B cell (primary cell): Measurements from ENCODE around the gene HHEX. TPM values are rescaled to one million over a fixed set of nuclear protein-coding genes. Genes with fewer than 3 reads are reported as not detected.
A peak's percentile ranks its signal among the peaks of the same experiment; 100 is the strongest.

ENCODE experiments used
- ATAC-seq: fragments of 200-7000 bp; cut with Tn5 transposase; one replicate; pipeline ENCODE4 v1.10.0; 2021; ENCODE audit warnings: low read depth, mild to moderate bottlenecking, moderate number of reproducible peaks, moderate library complexity
- CTCF ChIA-PET: fragments of 350-600 bp; sonication (Branson Sonifier 250); formaldehyde crosslinking; loops from one replicate; lab custom pipeline; 2021; ENCODE audit warnings: antibody characterized with exemption, inconsistent platforms; lab: Charles Lee
- POLR2A ChIA-PET: fragments of 350-600 bp; sonication (Branson Sonifier 250); formaldehyde crosslinking; loops from one replicate; lab custom pipeline; 2021; ENCODE audit warnings: antibody characterized with exemption; lab: Charles Lee
- DNase-seq: peaks from one replicate; pipeline ENCODE4 v3.0.0; 2013
- H2AFZ ChIP-seq: 2 replicates; pipeline ENCODE4 v1.6.1; 2012; ENCODE audit warnings: mild to moderate bottlenecking, low read depth, low read length; ENCODE audit not compliant: insufficient read depth, poor library complexity, severe bottlenecking
- H3K27ac ChIP-seq, 2 donors: 1 replicate in 1 of 2; 2 replicates in 1 of 2; pipeline ENCODE4 v1.5.1; 2012 to 2013; ENCODE audit warnings: low read length in 2 of 2, mild to moderate bottlenecking in 2 of 2, moderate library complexity in 1 of 2
- H3K27me3 ChIP-seq, 4 experiments: fragments of 200-600 bp in 1 of 4; sonication (generic) in 1 of 4; replicated peaks in 1 of 4; 1 replicate in 2 of 4; 2 replicates in 2 of 4; pipeline versions ENCODE4 v1.6.1 to v1.7.0; 2013 to 2016; ENCODE audit warnings: low read length in 3 of 4, mild to moderate bottlenecking in 2 of 4, mixed read lengths in 1 of 4, moderate library complexity in 1 of 4; ENCODE audit not compliant: insufficient read depth in 4 of 4, control insufficient read depth in 3 of 4; ENCODE audit errors: control extremely low read depth in 1 of 4
- H3K36me3 ChIP-seq, 2 experiments: replicated peaks in 1 of 2; 1 replicate in 1 of 2; 2 replicates in 1 of 2; pipeline versions ENCODE4 v1.6.1 to v1.7.1; 2013; ENCODE audit warnings: low read length in 1 of 2; ENCODE audit not compliant: insufficient read depth in 2 of 2, control insufficient read depth in 1 of 2; ENCODE audit errors: control extremely low read depth in 1 of 2, extremely low read depth in 1 of 2
- H3K4me1 ChIP-seq, 2 donors: fragments of 200-600 bp in 1 of 2; sonication (generic) in 1 of 2; 1 replicate in 1 of 2; 2 replicates in 1 of 2; pipeline versions ENCODE4 v1.5.1 to v1.6.1; 2013 to 2017; ENCODE audit warnings: low read length in 2 of 2; ENCODE audit not compliant: control insufficient read depth in 2 of 2, insufficient read depth in 2 of 2
- H3K4me2 ChIP-seq: replicated peaks from 2 replicates; pipeline ENCODE3; 2012; ENCODE audit warnings: mild to moderate bottlenecking, low read depth, low read length; ENCODE audit not compliant: poor library complexity, severe bottlenecking
- H3K4me3 ChIP-seq, 5 experiments: fragments of 200-600 bp in 1 of 5; sonication (generic) in 1 of 5; 1 replicate in 3 of 5; 2 replicates in 2 of 5; pipeline versions ENCODE4 v1.5.1 to v1.7.0; 2011 to 2016; ENCODE audit warnings: low read length in 4 of 5, mild to moderate bottlenecking in 4 of 5, low read depth in 2 of 5, control low read depth in 1 of 5, moderate library complexity in 1 of 5; ENCODE audit not compliant: insufficient read depth in 1 of 5; ENCODE audit errors: control extremely low read depth in 1 of 5, extremely low read depth in 1 of 5
- H3K79me2 ChIP-seq: fragments of 200-600 bp; sonication (generic); one replicate; pipeline ENCODE4 v1.6.0; 2016; ENCODE audit warnings: low read length; ENCODE audit not compliant: control insufficient read depth, insufficient read depth
- H3K9ac ChIP-seq: fragments of 200-600 bp; sonication (generic); 2 replicates; pipeline ENCODE4 v1.6.1; 2017; ENCODE audit warnings: mild to moderate bottlenecking, low read length, moderate library complexity
- H3K9me3 ChIP-seq, 3 donors: one replicate each; pipeline versions ENCODE4 v1.6.1 to v1.7.1; 2013; ENCODE audit warnings: low read length in 2 of 3; ENCODE audit not compliant: control insufficient read depth in 2 of 3, insufficient read depth in 1 of 3; ENCODE audit errors: control extremely low read depth in 1 of 3
- H4K20me1 ChIP-seq: 2 replicates; pipeline ENCODE4 v1.6.0; 2012; ENCODE audit warnings: mild to moderate bottlenecking, low read length; ENCODE audit not compliant: insufficient read depth, control insufficient read depth, poor library complexity, severe bottlenecking
- H3K27ac Mint-ChIP-seq: one replicate; pipeline ENCODE4 v1.8.0; 2021; ENCODE audit warnings: mixed read lengths
- H3K27me3 Mint-ChIP-seq: one replicate; pipeline ENCODE4 v1.8.0; 2021; ENCODE audit warnings: mixed read lengths
- H3K4me1 Mint-ChIP-seq: one replicate; pipeline ENCODE4 v1.8.0; 2021; ENCODE audit warnings: mixed read lengths
- H3K4me3 Mint-ChIP-seq: one replicate; pipeline ENCODE4 v1.8.0; 2021; ENCODE audit warnings: mixed read lengths
- H3K9me3 Mint-ChIP-seq: one replicate; pipeline ENCODE4 v1.8.0; 2022; ENCODE audit warnings: mixed read lengths; ENCODE audit not compliant: insufficient read depth
- EZH2 ChIP-seq: IDR thresholded peaks from 2 replicates; pipeline ENCODE4 v1.6.1; 2012; ENCODE audit warnings: borderline replicate concordance, low read depth, mild to moderate bottlenecking, moderate library complexity, low read length; ENCODE audit not compliant: insufficient read depth, poor library complexity, severe bottlenecking
- WGBS: methylation state at CpG from one replicate; pipeline ENCODE4 v1.1.5; 2013; ENCODE audit warnings: missing lambda C conversion rate; ENCODE audit not compliant: insufficient coverage; 5-methylcytosine and 5-hydroxymethylcytosine counted together
- intact Hi-C: fragments of 100-400 bp; cut with micrococcal nuclease; formaldehyde crosslinking; loops from one replicate; pipeline ENCODE4 v1.10.0; 2022
- polyA plus RNA-seq: library from polyadenylated mRNA; depleted of rRNA; stranded (reverse); fragments of >200 nt; gene quantifications from 2 replicates; pipeline ENCODE4 v1.2.3, GENCODE V29; 2012
- total RNA-seq, 2 donors: library from RNA; stranded (reverse); fragments of 120-200 nt in 1 of 2; gene quantifications; 1 replicate in 1 of 2; 2 replicates in 1 of 2; pipeline versions ENCODE4 v1.2.3 to v1.2.4, GENCODE V29; 2013 to 2022
- TF ChIP-seq, protein P1 (sequence below): fragments of 200-600 bp; IDR thresholded peaks from one replicate; pipeline ENCODE4 v1.8.0; 2022; ENCODE audit warnings: antibody characterized with exemption, mild to moderate bottlenecking

HHEX gene
- total and polyA plus RNA-seq, 2 donors (not counting 1 experiment from before 2014, with no cell fraction given), result 96.9 to 149 TPM

DNA sequence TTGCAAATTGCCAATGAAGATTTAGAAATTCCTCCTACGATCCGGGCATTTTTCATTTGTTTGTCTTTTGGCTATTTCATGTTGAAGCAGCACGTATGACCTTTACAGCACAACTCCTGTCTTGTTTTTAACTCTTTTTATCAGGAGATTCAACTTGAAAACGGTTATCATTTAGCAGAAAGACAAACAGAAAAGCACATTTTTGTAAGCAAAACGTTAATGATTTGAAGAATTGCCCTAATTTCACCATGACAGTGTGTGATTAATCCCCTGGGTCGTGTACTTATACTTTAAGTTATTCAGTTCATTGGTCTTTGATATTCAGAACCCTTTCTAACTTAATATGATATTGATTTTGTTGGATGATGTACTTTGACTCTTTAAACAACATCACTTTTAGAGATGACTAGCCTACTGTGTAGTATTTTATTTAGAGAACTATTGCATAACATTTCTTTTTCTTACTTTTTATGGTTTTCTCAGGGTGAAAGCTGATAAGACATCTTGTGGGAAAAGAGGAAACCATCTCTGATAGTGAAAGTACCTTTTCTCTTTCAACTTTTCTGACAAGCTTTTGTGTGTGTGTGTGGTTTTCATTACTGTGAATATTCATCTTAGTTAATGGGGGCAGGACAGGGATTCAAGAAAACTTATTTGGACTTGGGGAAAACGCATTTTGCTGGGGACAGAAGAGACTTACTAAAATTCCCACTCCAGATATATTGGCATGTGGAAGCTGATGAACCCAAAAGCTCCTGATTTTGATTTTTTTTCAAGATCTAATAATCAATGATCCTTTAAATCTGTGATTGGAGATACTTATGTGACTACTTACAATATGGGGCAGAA lies 8.1 kb downstream of the HHEX start:
- DNase-seq (peak; percentile 51), ATAC-seq (no peak)
- Mint-ChIP-seq H3K4me3 (peak overlapping the region; percentile 80), H3K27me3 (no peaks in the 10 kb centered on the region), H3K27ac (peak overlapping the region; percentile 92), H3K9me3 (no peaks in the 10 kb centered on the region), H3K4me1 (peaks cover 71% of the 10 kb centered on the region)
- Histone ChIP-seq H3K4me2 (peak overlapping the region; percentile 57), H3K9ac (peak overlapping the region; percentile 6), H3K36me3 (peaks cover 14 to 28% of the 10 kb centered on the region in 2 experiments), H3K79me2 (peaks cover 40% of the 10 kb centered on the region), H3K9me3 (no peaks in the 10 kb centered on the region), H3K4me1 (peaks cover 52 to 74% of the 10 kb centered on the region in 2 donors), H2AFZ (peak overlapping the region; percentile 10), H4K20me1 (no peaks in the 10 kb centered on the region), H3K4me3 (peak overlapping the region in 1 of 5 experiments; percentile 19), H3K27me3 (no peaks in the 10 kb centered on the region), H3K27ac (peak overlapping the region; percentile 22 to 59)
- POLR2A ChIA-PET, result interaction anchor here (0.6 to 6.4 kb wide), 6 partner anchors 7 to 148 kb away, joined by 3 to 44 read pairs (median 4); partner anchors contain the start of gene HHEX
- WGBS, result 73% methylated on average over 3 of the region's 7 CpGs
- intact Hi-C loops, result loop anchor here (2.0 kb wide), 1 partner anchor 15 kb away; no protein-coding TSS in a partner anchor
- CTCF ChIA-PET, result interaction anchor here (0.8 to 3.4 kb wide), 6 partner anchors 8 to 145 kb away, joined by 3 to 18 read pairs (median 4); partner anchors contain the start of gene HHEX
- no peak for TF ChIP-seq EZH2
- TF ChIP-seq, protein P1, sequence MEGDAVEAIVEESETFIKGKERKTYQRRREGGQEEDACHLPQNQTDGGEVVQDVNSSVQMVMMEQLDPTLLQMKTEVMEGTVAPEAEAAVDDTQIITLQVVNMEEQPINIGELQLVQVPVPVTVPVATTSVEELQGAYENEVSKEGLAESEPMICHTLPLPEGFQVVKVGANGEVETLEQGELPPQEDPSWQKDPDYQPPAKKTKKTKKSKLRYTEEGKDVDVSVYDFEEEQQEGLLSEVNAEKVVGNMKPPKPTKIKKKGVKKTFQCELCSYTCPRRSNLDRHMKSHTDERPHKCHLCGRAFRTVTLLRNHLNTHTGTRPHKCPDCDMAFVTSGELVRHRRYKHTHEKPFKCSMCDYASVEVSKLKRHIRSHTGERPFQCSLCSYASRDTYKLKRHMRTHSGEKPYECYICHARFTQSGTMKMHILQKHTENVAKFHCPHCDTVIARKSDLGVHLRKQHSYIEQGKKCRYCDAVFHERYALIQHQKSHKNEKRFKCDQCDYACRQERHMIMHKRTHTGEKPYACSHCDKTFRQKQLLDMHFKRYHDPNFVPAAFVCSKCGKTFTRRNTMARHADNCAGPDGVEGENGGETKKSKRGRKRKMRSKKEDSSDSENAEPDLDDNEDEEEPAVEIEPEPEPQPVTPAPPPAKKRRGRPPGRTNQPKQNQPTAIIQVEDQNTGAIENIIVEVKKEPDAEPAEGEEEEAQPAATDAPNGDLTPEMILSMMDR, result no peak
